Gastrocnemius medialis (tissue), 4 donors: Measurements from ENCODE around the gene CHCHD1. TPM values are rescaled to one million over a fixed set of nuclear protein-coding genes. Genes with fewer than 3 reads are reported as not detected.
"Not testable (repeated sequence)": the region's sequence is repeated elsewhere in the genome, so short reads cannot be mapped to it uniquely, and the experiment has no call there.

Experiments
- ATAC-seq, 2 donors: fragments of 150-250 bp; one replicate each; pipeline ENCODE4 v1.9.1; 2016
- DNase-seq, 2 donors: peaks; one replicate each; pipeline ENCODE4 v3.0.0-alpha.2; 2019
- H3K27ac ChIP-seq, 4 donors: fragments of 200-600 bp; sonication (generic); 1 replicate in 1 of 4; 2 replicates in 3 of 4; pipeline ENCODE4 v1.5.1; 2016 to 2018; ENCODE audit warnings: mild to moderate bottlenecking in 2 of 4, moderate library complexity in 1 of 4
- H3K27me3 ChIP-seq, 3 donors: fragments of 200-600 bp; sonication (generic) in 2 of 3; 1 replicate in 1 of 3; 2 replicates in 2 of 3; pipeline versions ENCODE4 v1.5.1 to v1.6.0; 2016 to 2019; ENCODE audit warnings: mild to moderate bottlenecking in 1 of 3, moderate library complexity in 1 of 3
- H3K36me3 ChIP-seq, 2 donors: fragments of 200-600 bp; sonication (generic) in 1 of 2; one replicate each; pipeline ENCODE4 v1.5.1; 2017 to 2018
- H3K4me1 ChIP-seq, 2 donors: fragments of 200-600 bp; sonication (generic) in 1 of 2; one replicate each; pipeline ENCODE4 v1.5.1; 2016 to 2017; ENCODE audit warnings: mild to moderate bottlenecking in 2 of 2
- H3K4me3 ChIP-seq, 4 donors: fragments of 200-600 bp; sonication (generic) in 3 of 4; 1 replicate in 1 of 4; 2 replicates in 3 of 4; pipeline ENCODE4 v1.5.1; 2016 to 2019; ENCODE audit warnings: mild to moderate bottlenecking in 2 of 4
- H3K9me3 ChIP-seq, 3 donors: fragments of 200-600 bp; sonication (generic) in 2 of 3; 1 replicate in 1 of 3; 2 replicates in 2 of 3; pipeline ENCODE4 v1.5.1; 2016 to 2019
- CTCF ChIP-seq, 5 experiments: fragments of 450-650 bp in 3 of 5; fragments of 200-600 bp in 2 of 5; sonication (generic) in 2 of 5; IDR thresholded peaks in 4 of 5; conservative IDR thresholded peaks in 1 of 5; 1 replicate in 4 of 5; 2 replicates in 1 of 5; pipeline ENCODE4 v1.5.1; 2016 to 2019; ENCODE audit warnings: antibody characterized with exemption in 5 of 5, mild to moderate bottlenecking in 3 of 5, moderate library complexity in 3 of 5
- POLR2A ChIP-seq, 2 donors: fragments of 450-650 bp; IDR thresholded peaks; one replicate each; pipeline ENCODE4 v1.6.1; 2017; ENCODE audit warnings: antibody characterized with exemption in 2 of 2, mild to moderate bottlenecking in 2 of 2, moderate library complexity in 2 of 2
- in situ Hi-C, 4 donors: fragments of 200-750 bp; cut with MboI; loops; one replicate each; pipeline versions ENCODE4 v1.15.0 to v1.8.0; 2017; ENCODE audit warnings: low sequenced_read_pairs in 4 of 4
- intact Hi-C: fragments of 100-400 bp; cut with DNase I; formaldehyde crosslinking; loops from one replicate; pipeline ENCODE4 v1.15.1; 2023; ENCODE audit warnings: low total_unique reads
- total RNA-seq, 4 donors: library from RNA; depleted of rRNA; stranded (reverse); fragments of >200 nt; gene quantifications; one replicate each; pipeline versions ENCODE4 v1.1.0 to v1.2.3, GENCODE V29; 2016

Gene CHCHD1
- total RNA-seq, 4 donors from 2014 or later, result 25.3 to 41.8 (median 32.7) TPM

- no peaks in the 10 kb centered on the region for H3K27me3 ChIP-seq
- peaks cover 8 to 99% of the 10 kb centered on the region in 2 donors for H3K36me3 ChIP-seq
- DNase-seq (peak in 1 of 2 donors; percentile 9), ATAC-seq (no peak)
- peaks cover under 1 to 2% of the 10 kb centered on the region in 2 donors for H3K4me1 ChIP-seq
- TF ChIP-seq CTCF (IDR thresholded peaks at IDR 0.05 in 4 of 5, conservative IDR thresholded peaks at IDR 0.05 in 1 of 5), result no peak
- TF ChIP-seq POLR2A (IDR thresholded peaks at IDR 0.05), result no peak
- intact Hi-C loops (no loop called here), in situ Hi-C loops (no loop called here)
- no peak overlapping the region for H3K27ac ChIP-seq
- no peak overlapping the region for H3K4me3 ChIP-seq
- no peaks in the 10 kb centered on the region for H3K9me3 ChIP-seq
These were observed 11.6 kb downstream of the CHCHD1 start for GRCh38 chr10:73793456-73793855.

GRCh38 chr10:73795491-73795890, 13.6 kb downstream of the CHCHD1 start:
- intact Hi-C loops, DNase-seq, ATAC-seq, H3K4me3 ChIP-seq, H3K27ac ChIP-seq, H3K4me1 ChIP-seq, H3K27me3 ChIP-seq, H3K9me3 ChIP-seq, in situ Hi-C loops: not testable (repeated sequence)
- peaks cover 8 to 96% of the 10 kb centered on the region in 2 donors for H3K36me3 ChIP-seq

GRCh38 chr10:73796035-73796434, 14.2 kb downstream of the CHCHD1 start:
- in situ Hi-C loops, DNase-seq, ATAC-seq, intact Hi-C loops, H3K27me3 ChIP-seq, H3K4me3 ChIP-seq, H3K27ac ChIP-seq, H3K9me3 ChIP-seq, H3K4me1 ChIP-seq: not testable (repeated sequence)
- peaks cover 5 to 96% of the 10 kb centered on the region in 2 donors for H3K36me3 ChIP-seq

GRCh38 chr10:73796766-73797165, 14.9 kb downstream of the CHCHD1 start:
- Histone ChIP-seq H3K36me3 (peaks cover 3 to 96% of the 10 kb centered on the region in 2 donors), H3K27me3 (no peaks in the 10 kb centered on the region), H3K9me3 (no peaks in the 10 kb centered on the region), H3K4me3 (no peak overlapping the region), H3K4me1 (no peaks in the 10 kb centered on the region), H3K27ac (no peak overlapping the region)
- TF ChIP-seq POLR2A (IDR thresholded peaks at IDR 0.05) (no peak), CTCF (IDR thresholded peaks at IDR 0.05 in 4 of 5, conservative IDR thresholded peaks at IDR 0.05 in 1 of 5) (no peak)
- in situ Hi-C loops (no loop called here), intact Hi-C loops (no loop called here)
- no peak for DNase-seq
- no peak for ATAC-seq

- no peak for ATAC-seq
These were observed 15.6 kb downstream of the CHCHD1 start for GRCh38 chr10:73797324-73798025.

More at GRCh38 chr10:73797324-73798025, 15.6 kb downstream of the CHCHD1 start:
- no peak overlapping the region for H3K4me3 ChIP-seq
- intact Hi-C loops, result no loop called here
- no peaks in the 10 kb centered on the region for H3K9me3 ChIP-seq
- TF ChIP-seq CTCF (IDR thresholded peaks at IDR 0.05 in 4 of 5, conservative IDR thresholded peaks at IDR 0.05 in 1 of 5) (no peak), POLR2A (IDR thresholded peaks at IDR 0.05) (no peak)
- H3K27ac ChIP-seq, result no peak overlapping the region
- no peak for DNase-seq
- H3K4me1 ChIP-seq, result no peaks in the 10 kb centered on the region
- H3K36me3 ChIP-seq, result peaks cover 3 to 96% of the 10 kb centered on the region in 2 donors
- H3K27me3 ChIP-seq, result no peaks in the 10 kb centered on the region
- in situ Hi-C loops, result no loop called here
